Muscle layer of duodenum (tissue), 2 donors: Measurements from ENCODE around the gene PADI1.
"Not testable (repeated sequence)": the region's sequence is repeated elsewhere in the genome, so short reads cannot be mapped to it uniquely, and the experiment has no call there.

Source experiments
- H3K27ac ChIP-seq: one replicate; pipeline ENCODE4 v1.7.0; 2013; ENCODE audit warnings: mild to moderate bottlenecking, low read length
- H3K27me3 ChIP-seq: one replicate; pipeline ENCODE4 v1.7.0; 2013; ENCODE audit warnings: low read depth, mild to moderate bottlenecking, control low read depth, low read length
- H3K36me3 ChIP-seq, 2 donors: one replicate each; pipeline ENCODE4 v1.7.0; 2013; ENCODE audit warnings: low read length in 2 of 2, control low read depth in 1 of 2, mild to moderate bottlenecking in 1 of 2; ENCODE audit not compliant: insufficient read depth in 2 of 2, control insufficient read depth in 1 of 2
- H3K4me1 ChIP-seq, 2 donors: one replicate each; pipeline ENCODE4 v1.7.0; 2013; ENCODE audit warnings: low read length in 2 of 2, mild to moderate bottlenecking in 2 of 2, control low read depth in 1 of 2, moderate library complexity in 1 of 2; ENCODE audit not compliant: insufficient read depth in 2 of 2, control insufficient read depth in 1 of 2
- H3K4me3 ChIP-seq, 2 donors: one replicate each; pipeline ENCODE4 v1.7.0; 2013; ENCODE audit warnings: low read length in 2 of 2, low read depth in 1 of 2, mild to moderate bottlenecking in 1 of 2
- H3K9me3 ChIP-seq, 2 donors: one replicate each; pipeline ENCODE4 v1.7.0; 2013; ENCODE audit warnings: low read length in 2 of 2, control low read depth in 1 of 2, mild to moderate bottlenecking in 1 of 2; ENCODE audit not compliant: control insufficient read depth in 1 of 2
- donor health status: healthy.

Gene PADI1

DNA sequence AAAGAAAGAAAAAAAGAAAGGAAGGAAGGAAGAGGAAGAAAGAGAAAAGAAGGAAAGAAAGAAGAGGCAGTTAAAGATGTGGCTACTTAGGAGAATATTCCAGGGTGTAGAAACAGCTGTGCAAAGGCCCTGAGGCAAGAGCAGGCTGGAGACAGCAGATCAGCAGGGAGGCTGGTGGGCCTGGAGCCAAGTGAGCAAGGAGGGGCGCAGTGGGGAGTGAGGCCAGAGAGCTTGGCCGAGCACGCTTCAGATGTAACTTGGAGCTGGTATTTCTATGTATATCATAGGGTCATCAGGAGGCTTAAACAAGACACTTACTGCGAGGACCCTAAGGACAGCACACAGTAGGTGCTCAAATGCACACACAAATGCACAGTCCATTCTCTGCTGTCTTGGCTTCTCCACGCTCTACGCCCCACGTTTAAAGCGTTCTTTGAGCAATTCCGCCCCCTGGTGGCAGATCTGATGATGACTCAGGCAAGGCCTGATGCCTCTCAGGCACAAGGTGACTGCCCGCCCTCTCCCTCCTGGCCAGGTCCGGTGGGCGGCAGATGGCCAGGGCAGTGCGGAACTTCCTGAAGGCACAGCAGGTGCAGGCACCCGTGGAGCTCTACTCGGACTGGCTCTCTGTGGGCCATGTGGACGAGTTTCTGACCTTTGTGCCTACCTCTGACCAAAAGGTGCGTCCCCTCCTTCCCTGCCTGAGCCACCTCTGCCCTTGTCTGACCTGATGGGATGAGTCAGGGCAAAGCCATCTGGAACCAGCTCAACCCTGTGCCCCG, 32.0 kb downstream of the PADI1 start:
- no peaks in the 10 kb centered on the region for H3K4me1 ChIP-seq

GRCh38 chr1:17237561-17237903, 32.6 kb downstream of the PADI1 start:
- Histone ChIP-seq H3K27ac (no peak overlapping the region), H3K4me3 (no peak overlapping the region), H3K36me3 (no peaks in the 10 kb centered on the region), H3K4me1 (no peaks in the 10 kb centered on the region), H3K27me3 (no peaks in the 10 kb centered on the region), H3K9me3 (no peaks in the 10 kb centered on the region)

More for the DNA sequence above, 32.0 kb downstream of the PADI1 start:
- Histone ChIP-seq H3K27ac (no peak overlapping the region), H3K27me3 (no peaks in the 10 kb centered on the region), H3K9me3 (no peaks in the 10 kb centered on the region), H3K4me3 (no peak overlapping the region), H3K36me3 (no peaks in the 10 kb centered on the region)

GRCh38 chr1:17239420-17239819, 34.5 kb downstream of the PADI1 start:
- H3K27me3 ChIP-seq, result no peaks in the 10 kb centered on the region
- H3K27ac ChIP-seq, result no peak overlapping the region
- no peak overlapping the region for H3K4me3 ChIP-seq
- no peaks in the 10 kb centered on the region for H3K36me3 ChIP-seq
- no peaks in the 10 kb centered on the region for H3K4me1 ChIP-seq
- H3K9me3 ChIP-seq, result no peaks in the 10 kb centered on the region

DNA sequence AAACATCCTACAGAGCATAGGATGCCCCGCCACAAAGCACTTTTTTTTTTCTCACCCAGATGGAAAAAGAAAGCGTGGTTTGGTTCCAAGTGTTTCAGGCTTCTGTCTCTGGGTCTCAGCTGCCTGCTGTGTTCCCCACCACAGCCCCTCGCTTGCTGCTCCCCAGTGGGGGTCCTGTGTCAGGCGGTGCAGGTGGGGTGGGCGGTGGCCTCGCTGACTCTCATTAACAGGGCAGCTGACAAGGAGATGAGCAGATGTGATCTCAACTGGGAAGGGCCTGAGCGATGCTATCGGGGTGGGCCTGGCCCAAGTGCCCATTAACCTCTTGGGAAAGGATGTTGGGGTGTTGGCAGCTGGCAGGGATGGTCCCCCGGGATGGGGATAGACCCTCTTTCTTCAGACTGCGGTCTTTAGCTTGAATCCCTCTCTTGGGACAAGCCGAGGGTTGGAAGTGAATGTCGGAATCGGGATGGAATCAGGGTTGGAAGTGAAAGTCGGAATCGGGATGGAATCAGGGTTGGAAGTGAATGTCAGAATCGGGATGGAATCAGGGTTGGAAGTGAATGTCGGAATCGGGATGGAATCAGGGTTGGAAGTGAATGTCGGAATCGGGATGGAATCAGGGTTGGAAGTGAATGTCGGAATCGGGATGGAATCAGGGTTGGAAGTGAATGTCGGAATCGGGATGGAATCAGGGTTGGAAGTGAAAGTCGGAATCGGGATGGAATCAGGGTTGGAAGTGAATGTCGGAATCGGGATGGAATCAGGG, 36.3 kb downstream of the PADI1 start:
- H3K9me3 ChIP-seq, H3K4me3 ChIP-seq, H3K27ac ChIP-seq, H3K36me3 ChIP-seq, H3K4me1 ChIP-seq, H3K27me3 ChIP-seq: not testable (repeated sequence)

GRCh38 chr1:17241780-17242074, 36.8 kb downstream of the PADI1 start:
- not testable (repeated sequence) for H3K27ac ChIP-seq, H3K36me3 ChIP-seq, H3K9me3 ChIP-seq, H3K27me3 ChIP-seq, H3K4me3 ChIP-seq, H3K4me1 ChIP-seq

- no peak overlapping the region for H3K4me3 ChIP-seq
- H3K27me3 ChIP-seq, result no peaks in the 10 kb centered on the region
- H3K36me3 ChIP-seq, result no peaks in the 10 kb centered on the region
- no peaks in the 10 kb centered on the region for H3K9me3 ChIP-seq
- H3K27ac ChIP-seq, result no peak overlapping the region
- no peaks in the 10 kb centered on the region for H3K4me1 ChIP-seq
Measured at GRCh38 chr1:17243274-17243673, 38.3 kb downstream of the PADI1 start.

GRCh38 chr1:17244821-17245740, 40.2 kb downstream of the PADI1 start:
- Histone ChIP-seq H3K4me3 (no peak overlapping the region), H3K4me1 (no peaks in the 10 kb centered on the region), H3K27me3 (no peaks in the 10 kb centered on the region), H3K36me3 (no peaks in the 10 kb centered on the region), H3K9me3 (no peaks in the 10 kb centered on the region), H3K27ac (no peak overlapping the region)

DNA sequence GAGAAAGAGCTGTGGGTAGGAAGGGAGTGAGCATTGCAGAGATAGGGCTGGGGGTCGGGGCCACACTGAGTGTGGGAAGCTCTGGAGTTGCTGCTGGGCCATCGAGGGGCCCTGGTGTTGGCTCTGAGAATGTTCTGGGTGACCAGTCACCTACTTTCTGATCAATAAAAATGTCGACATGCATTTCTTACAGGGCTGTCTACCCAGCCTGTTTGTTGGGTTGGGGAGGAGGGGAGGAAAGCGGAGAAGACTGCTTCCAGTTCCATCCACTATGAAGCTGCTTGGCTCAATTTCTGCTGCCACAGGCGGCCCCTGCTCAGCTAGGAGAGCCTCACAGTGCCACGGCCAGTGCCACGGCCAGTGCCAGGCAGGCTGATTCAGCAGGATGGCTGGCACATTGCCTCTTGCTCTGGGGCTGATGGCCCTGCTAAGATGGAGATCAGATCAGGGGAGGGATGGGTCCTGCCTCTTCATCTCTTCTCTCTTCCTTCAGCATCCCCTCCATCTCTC, 40.9 kb downstream of the PADI1 start:
- no peak overlapping the region for H3K27ac ChIP-seq
- no peak overlapping the region for H3K4me3 ChIP-seq
- H3K36me3 ChIP-seq, result no peaks in the 10 kb centered on the region
- no peaks in the 10 kb centered on the region for H3K4me1 ChIP-seq
- no peaks in the 10 kb centered on the region for H3K9me3 ChIP-seq
- no peaks in the 10 kb centered on the region for H3K27me3 ChIP-seq

- Histone ChIP-seq H3K4me3 (no peak overlapping the region), H3K27me3 (no peaks in the 10 kb centered on the region), H3K9me3 (no peaks in the 10 kb centered on the region), H3K27ac (no peak overlapping the region), H3K4me1 (no peaks in the 10 kb centered on the region), H3K36me3 (no peaks in the 10 kb centered on the region)
Measured at GRCh38 chr1:17246971-17247370, 42.0 kb downstream of the PADI1 start.

- H3K4me1 ChIP-seq, result no peaks in the 10 kb centered on the region
- H3K9me3 ChIP-seq, result no peaks in the 10 kb centered on the region
- H3K27me3 ChIP-seq, result no peaks in the 10 kb centered on the region
- H3K27ac ChIP-seq, result no peak within 1 kb of the TSS
- no peaks in the 10 kb centered on the region for H3K36me3 ChIP-seq
- no peak within 1 kb of the TSS for H3K4me3 ChIP-seq
Measured at GRCh38 chr1:17248781-17249180, 43.9 kb downstream of the PADI1 start, which contains the start of gene PADI3. Gene PADI3 (plus strand): TSS chr1:17249098. CDS start chr1:17249138, 40 bp downstream.

DNA sequence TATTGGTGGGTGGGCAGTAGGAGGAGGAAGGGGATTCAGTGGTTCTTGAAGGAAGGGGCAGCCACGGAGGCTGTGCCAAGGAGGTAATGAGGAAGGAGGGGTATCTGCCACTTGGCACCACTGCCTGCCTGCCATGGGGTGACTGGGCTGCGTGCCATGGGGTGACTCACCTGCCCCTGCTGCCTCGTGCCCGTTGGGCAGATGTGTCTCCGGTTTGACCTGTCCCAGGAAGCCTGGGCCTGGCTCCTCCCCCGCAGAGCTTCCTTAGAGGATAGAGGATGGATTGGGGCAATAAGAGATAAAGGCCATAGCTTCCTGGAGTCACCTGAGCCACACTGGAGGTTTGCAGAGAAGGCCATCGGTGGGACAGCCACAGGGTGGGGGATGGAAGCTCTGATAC, 45.7 kb downstream of the PADI1 start:
- Histone ChIP-seq H3K9me3 (no peaks in the 10 kb centered on the region), H3K27me3 (no peaks in the 10 kb centered on the region), H3K27ac (no peak overlapping the region)

More for the DNA sequence above, 45.7 kb downstream of the PADI1 start:
- Histone ChIP-seq H3K4me1 (no peaks in the 10 kb centered on the region), H3K36me3 (no peaks in the 10 kb centered on the region), H3K4me3 (no peak overlapping the region)
